8988T (cell line): ENCODE results near the gene SUSD4.

Source experiments
- DNase-seq: peaks from one replicate; pipeline ENCODE4 v3.0.0; 2011

Gene SUSD4

GRCh38 chr1:223355699-223356098 lies 8.3 kb downstream of the SUSD4 start:
- DNase-seq = no peak

GRCh38 chr1:223353939-223354338 lies 10.0 kb downstream of the SUSD4 start:
- DNase-seq = no peak

GRCh38 chr1:223352944-223353343 lies 11.0 kb downstream of the SUSD4 start:
- no peak for DNase-seq

GRCh38 chr1:223350361-223350908 lies 13.5 kb downstream of the SUSD4 start:
- DNase-seq = no peak

- DNase-seq = no peak
Observed at GRCh38 chr1:223349241-223349640, 14.7 kb downstream of the SUSD4 start.

- DNase-seq = no peak
Observed at GRCh38 chr1:223348439-223348838, 15.5 kb downstream of the SUSD4 start.

- DNase-seq = no peak
Observed at GRCh38 chr1:223347583-223347982, 16.4 kb downstream of the SUSD4 start.

- no peak for DNase-seq
Observed at GRCh38 chr1:223346311-223346710, 17.7 kb downstream of the SUSD4 start.

GRCh38 chr1:223345720-223346119 lies 18.3 kb downstream of the SUSD4 start:
- no peak for DNase-seq

- DNase-seq = no peak
Observed at GRCh38 chr1:223344491-223344890, 19.5 kb downstream of the SUSD4 start.

GRCh38 chr1:223343692-223344091 lies 20.3 kb downstream of the SUSD4 start:
- no peak for DNase-seq

GRCh38 chr1:223341121-223341520 lies 22.9 kb downstream of the SUSD4 start:
- DNase-seq = no peak

- DNase-seq = no peak
Observed at GRCh38 chr1:223340637-223341036, 23.3 kb downstream of the SUSD4 start.

- DNase-seq = no peak
Observed at GRCh38 chr1:223339861-223340260, 24.1 kb downstream of the SUSD4 start.

- no peak for DNase-seq
Observed at GRCh38 chr1:223338811-223339746, 24.9 kb downstream of the SUSD4 start.

GRCh38 chr1:223337174-223337869 lies 26.7 kb downstream of the SUSD4 start:
- DNase-seq = no peak

- no peak for DNase-seq
Observed at GRCh38 chr1:223334156-223334555, 29.8 kb downstream of the SUSD4 start.

- no peak for DNase-seq
Observed at GRCh38 chr1:223332997-223333396, 31.0 kb downstream of the SUSD4 start.

- DNase-seq = no peak
Observed at GRCh38 chr1:223331929-223332328, 32.0 kb downstream of the SUSD4 start.

- no peak for DNase-seq
Observed at GRCh38 chr1:223331301-223331700, 32.7 kb downstream of the SUSD4 start.

- no peak for DNase-seq
Observed at GRCh38 chr1:223330466-223330865, 33.5 kb downstream of the SUSD4 start.

GRCh38 chr1:223329664-223330415 lies 34.1 kb downstream of the SUSD4 start:
- DNase-seq = no peak

GRCh38 chr1:223329252-223329651 lies 34.7 kb downstream of the SUSD4 start:
- no peak for DNase-seq
